ENCODE measurements around the gene ZNF792. TPM values are rescaled to one million over a fixed set of nuclear protein-coding genes. Genes with fewer than 3 reads are reported as not detected.

ZNF792 gene
- total and polyA plus RNA-seq, 2 of the 8 experiments (the other 6 are each of a cell fraction or from before 2014, with no cell fraction given) = 2.5 to 7.2 TPM

DNA sequence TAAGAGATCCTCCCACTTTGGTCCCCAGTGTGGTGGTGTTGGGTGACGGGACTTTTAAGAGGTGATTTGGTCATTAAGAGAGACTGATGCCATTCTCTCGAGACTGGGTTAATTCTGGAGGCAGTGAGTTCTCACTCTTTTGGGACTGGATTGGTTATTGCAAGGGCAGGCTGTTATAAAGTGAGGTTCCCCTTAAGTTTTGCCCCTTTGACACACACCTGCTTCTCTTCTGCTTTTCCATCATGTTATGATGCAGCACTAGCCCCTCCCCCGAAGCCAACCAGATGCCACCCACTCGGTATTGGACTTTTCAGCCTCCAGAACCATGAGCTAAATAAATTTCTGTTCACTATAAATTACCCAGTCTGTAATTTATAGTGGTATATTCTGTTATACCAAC is 19.8 kb upstream of the ZNF792 start:
- Histone ChIP-seq H4K91ac (replicated peaks; ENCODE audit: insufficient read length, low read length) (no peak overlapping the region), H3K9me3 (ENCODE audit: insufficient read depth in 2 of 2, low read depth in 1 of 2, low read length in 1 of 2) (no peaks in the 10 kb centered on the region), H3K4me1 (replicated peaks in 1 of 4; ENCODE audit: control insufficient read depth in 3 of 4, insufficient read depth in 4 of 4, low read length in 3 of 4) (peaks cover 2 to 7% (median 4%) of the 10 kb centered on the region in 4 experiments; a peak in 5 of 7 replicates), H4K5ac (ENCODE audit: insufficient read length, low read depth, low read length) (no peak overlapping the region), H2BK15ac (ENCODE audit: low read length) (no peak overlapping the region), H3K9ac (replicated peaks in 1 of 4; ENCODE audit: extremely low read depth in 1 of 4, low read depth in 3 of 4, low read length in 3 of 4) (no peak overlapping the region), H3K18ac (ENCODE audit: extremely low read depth, low read length) (no peak overlapping the region), H3K79me2 (ENCODE audit: control insufficient read depth in 1 of 2, insufficient read depth in 2 of 2, low read length in 2 of 2) (no peaks in the 10 kb centered on the region), H4K20me1 (replicated peaks in 1 of 2; ENCODE audit: control insufficient read depth in 1 of 2, insufficient read depth in 2 of 2, low read length in 2 of 2) (no peaks in the 10 kb centered on the region), H3K79me1 (ENCODE audit: low read depth, low read length) (no peaks in the 10 kb centered on the region), H2BK120ac (replicated peaks; ENCODE audit: low read depth, low read length) (no peak overlapping the region), H3K4me3 (ENCODE audit: extremely low read depth in 1 of 4, insufficient read depth in 2 of 4, low read depth in 3 of 4, low read length in 4 of 4) (no peak overlapping the region), H3K4me2 (ENCODE audit: insufficient read depth in 1 of 2, low read depth in 2 of 2, low read length in 2 of 2) (no peak overlapping the region), H2AK5ac (ENCODE audit: low read depth, low read length) (no peak overlapping the region), H3K23ac (ENCODE audit: insufficient read length) (no peak overlapping the region), H3K27ac (ENCODE audit: low read depth, low read length) (no peak overlapping the region), H2BK20ac (ENCODE audit: low read length) (no peak overlapping the region), H3K23me2 (ENCODE audit: low read depth, low read length) (no peaks in the 10 kb centered on the region), H2BK12ac (ENCODE audit: low read depth, low read length) (no peak overlapping the region), H3K36me3 (ENCODE audit: control insufficient read depth in 2 of 4, insufficient read depth in 4 of 4, low read length in 3 of 4) (no peaks in the 10 kb centered on the region), H4K8ac (ENCODE audit: extremely low read depth, insufficient read depth, low read length) (no peak overlapping the region), H3K14ac (ENCODE audit: insufficient read length) (no peak overlapping the region), H2BK5ac (ENCODE audit: low read depth, low read length) (no peak overlapping the region), H3K4ac (replicated peaks; ENCODE audit: insufficient read length, low read depth, low read length) (no peak overlapping the region), H3K56ac (replicated peaks; ENCODE audit: insufficient read length, low read depth, low read length) (no peak overlapping the region), H3K27me3 (replicated peaks in 1 of 4; ENCODE audit: control insufficient read depth in 3 of 4, extremely low read depth in 1 of 4, insufficient read depth in 3 of 4, low read length in 3 of 4) (no peaks in the 10 kb centered on the region), H2AFZ (ENCODE audit: low read length) (no peak overlapping the region)
- WGBS, 2 experiments (ENCODE audit: extremely low coverage in 1 of 2, insufficient coverage in 1 of 2, insufficient read length in 1 of 2, insufficient replicate concordance in 2 of 2, low coverage in 1 of 2, low lambda C conversion rate in 2 of 2, missing lambda C conversion rate in 1 of 2) = 89% methylated on average over 4 of the region's 4 CpGs; no CpG with 5 or more reads in 1 of the 2 experiments
- ChIA-PET POLR2A (ENCODE audit: partially characterized antibody) (interaction anchor here (0.7 to 1.2 kb wide), 4 partner anchors 16 to 29 kb away, joined by 3 to 4 read pairs (median 4); partner anchors contain the start of gene GRAMD1A), CTCF (ENCODE audit: partially characterized antibody) (no interaction called here)
- FAIRE-seq = no peak
- no peak for DNase-seq (ENCODE audit: low read depth in 1 of 2, low spot score in 2 of 2)
- no peak for TF ChIP-seq TAF1 (IDR thresholded peaks at IDR 0.05; ENCODE audit: low read depth, low read length)
- no peak for TF ChIP-seq GTF2F1 (IDR thresholded peaks at IDR 0.05; ENCODE audit: borderline replicate concordance, low read depth, low read length)
- TF ChIP-seq, protein P1, sequence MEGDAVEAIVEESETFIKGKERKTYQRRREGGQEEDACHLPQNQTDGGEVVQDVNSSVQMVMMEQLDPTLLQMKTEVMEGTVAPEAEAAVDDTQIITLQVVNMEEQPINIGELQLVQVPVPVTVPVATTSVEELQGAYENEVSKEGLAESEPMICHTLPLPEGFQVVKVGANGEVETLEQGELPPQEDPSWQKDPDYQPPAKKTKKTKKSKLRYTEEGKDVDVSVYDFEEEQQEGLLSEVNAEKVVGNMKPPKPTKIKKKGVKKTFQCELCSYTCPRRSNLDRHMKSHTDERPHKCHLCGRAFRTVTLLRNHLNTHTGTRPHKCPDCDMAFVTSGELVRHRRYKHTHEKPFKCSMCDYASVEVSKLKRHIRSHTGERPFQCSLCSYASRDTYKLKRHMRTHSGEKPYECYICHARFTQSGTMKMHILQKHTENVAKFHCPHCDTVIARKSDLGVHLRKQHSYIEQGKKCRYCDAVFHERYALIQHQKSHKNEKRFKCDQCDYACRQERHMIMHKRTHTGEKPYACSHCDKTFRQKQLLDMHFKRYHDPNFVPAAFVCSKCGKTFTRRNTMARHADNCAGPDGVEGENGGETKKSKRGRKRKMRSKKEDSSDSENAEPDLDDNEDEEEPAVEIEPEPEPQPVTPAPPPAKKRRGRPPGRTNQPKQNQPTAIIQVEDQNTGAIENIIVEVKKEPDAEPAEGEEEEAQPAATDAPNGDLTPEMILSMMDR (IDR thresholded peaks at IDR 0.05; ENCODE audit: control extremely low read depth in 1 of 3, insufficient read depth in 1 of 3, low read depth in 1 of 3, low read length in 3 of 3) = no peak
- TF ChIP-seq CBX8 (IDR thresholded peaks at IDR 0.05; ENCODE audit: borderline replicate concordance, low read depth, low read length) = no peak
- no peak for TF ChIP-seq HDAC6 (IDR thresholded peaks at IDR 0.05; ENCODE audit: low read depth, low read length)
- TF ChIP-seq, protein P2, sequence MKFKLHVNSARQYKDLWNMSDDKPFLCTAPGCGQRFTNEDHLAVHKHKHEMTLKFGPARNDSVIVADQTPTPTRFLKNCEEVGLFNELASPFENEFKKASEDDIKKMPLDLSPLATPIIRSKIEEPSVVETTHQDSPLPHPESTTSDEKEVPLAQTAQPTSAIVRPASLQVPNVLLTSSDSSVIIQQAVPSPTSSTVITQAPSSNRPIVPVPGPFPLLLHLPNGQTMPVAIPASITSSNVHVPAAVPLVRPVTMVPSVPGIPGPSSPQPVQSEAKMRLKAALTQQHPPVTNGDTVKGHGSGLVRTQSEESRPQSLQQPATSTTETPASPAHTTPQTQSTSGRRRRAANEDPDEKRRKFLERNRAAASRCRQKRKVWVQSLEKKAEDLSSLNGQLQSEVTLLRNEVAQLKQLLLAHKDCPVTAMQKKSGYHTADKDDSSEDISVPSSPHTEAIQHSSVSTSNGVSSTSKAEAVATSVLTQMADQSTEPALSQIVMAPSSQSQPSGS (IDR thresholded peaks at IDR 0.05; ENCODE audit: low read length) = no peak
- no peak for TF ChIP-seq EZH2 (IDR thresholded peaks at IDR 0.05; ENCODE audit: low read depth, low read length, severe bottlenecking)
- TF ChIP-seq SP1 (IDR thresholded peaks at IDR 0.05; ENCODE audit: low read depth, low read length) = no peak
- no peak for TF ChIP-seq TCF12 (IDR thresholded peaks at IDR 0.05; ENCODE audit: low read depth, low read length)
- no peak for TF ChIP-seq POLR2AphosphoS5 (IDR thresholded peaks at IDR 0.05; ENCODE audit: low read depth, low read length)

Measured in H1 (cell line).